ENCODE measurements around the gene TP73. TPM values are rescaled to one million over a fixed set of nuclear protein-coding genes. Genes with fewer than 3 reads are reported as not detected.

The TP73 gene
- polyA plus RNA-seq, 1 donor from 2014 or later: not detected

GRCh38 chr1:3772027-3772714 lies 119.9 kb downstream of the TP73 start:
- no peaks in the 10 kb centered on the region for H3K79me2 ChIP-seq (replicated peaks; ENCODE audit: insufficient read depth, low read length)
- no peak overlapping the region for H2AFZ ChIP-seq (ENCODE audit: low read depth, low read length)
- H3K4me2 ChIP-seq (ENCODE audit: low read length): no peak overlapping the region
- no peaks in the 10 kb centered on the region for H3K9me2 ChIP-seq (ENCODE audit: insufficient read depth, low read length)
- peaks cover 4% of the 10 kb centered on the region for H3K27me3 ChIP-seq (ENCODE audit: insufficient read depth, low read depth, low read length)
- no peaks in the 10 kb centered on the region for H4K20me1 ChIP-seq (ENCODE audit: insufficient read depth)
- no peak overlapping the region for H3K9ac ChIP-seq (ENCODE audit: low read length)
- H3F3A ChIP-seq (ENCODE audit: insufficient read depth, low read length, poor library complexity, severe bottlenecking): no peaks in the 10 kb centered on the region
- H3K36me3 ChIP-seq (ENCODE audit: insufficient read depth, low read length): no peaks in the 10 kb centered on the region
- TF ChIP-seq EZH2 (IDR thresholded peaks at IDR 0.05; ENCODE audit: borderline replicate concordance, insufficient read depth, low read length, poor library complexity, severe bottlenecking) (no peak), TAF1 (IDR thresholded peaks at IDR 0.05; ENCODE audit: low read depth) (no peak), SMC3 (conservative IDR thresholded peaks at IDR 0.05; ENCODE audit: poor library complexity) (no peak), EP300 (conservative IDR thresholded peaks at IDR 0.05; ENCODE audit: poor library complexity, severe bottlenecking) (no peak), POLR2AphosphoS5 (IDR thresholded peaks at IDR 0.05) (no peak), MXI1 (conservative IDR thresholded peaks at IDR 0.05; ENCODE audit: poor library complexity, severe bottlenecking) (no peak), REST (IDR thresholded peaks at IDR 0.05; ENCODE audit: borderline replicate concordance) (no peak), CTCF (IDR thresholded peaks at IDR 0.05; ENCODE audit: poor library complexity, severe bottlenecking) (no peak), RAD21 (conservative IDR thresholded peaks at IDR 0.05) (no peak)
- no peaks in the 10 kb centered on the region for H3K9me3 ChIP-seq (ENCODE audit: low read length)
- H3K4me3 ChIP-seq (ENCODE audit: low read length): peak overlapping the region; percentile 55
- H3K27ac ChIP-seq (ENCODE audit: low read length): no peak overlapping the region

- Histone ChIP-seq H3K9me3 (ENCODE audit: low read length) (no peaks in the 10 kb centered on the region), H3F3A (ENCODE audit: insufficient read depth, low read length, poor library complexity, severe bottlenecking) (no peaks in the 10 kb centered on the region), H3K36me3 (ENCODE audit: insufficient read depth, low read length) (no peaks in the 10 kb centered on the region), H3K9me2 (ENCODE audit: insufficient read depth, low read length) (no peaks in the 10 kb centered on the region), H3K27ac (ENCODE audit: low read length) (no peak within 1 kb of the TSS), H3K4me3 (ENCODE audit: low read length) (peak within 1 kb of the TSS; percentile 55), H3K4me2 (ENCODE audit: low read length) (no peak within 1 kb of the TSS), H2AFZ (ENCODE audit: low read depth, low read length) (no peak within 1 kb of the TSS), H4K20me1 (ENCODE audit: insufficient read depth) (no peaks in the 10 kb centered on the region), H3K9ac (ENCODE audit: low read length) (no peak within 1 kb of the TSS), H3K27me3 (ENCODE audit: insufficient read depth, low read depth, low read length) (peaks cover 4% of the 10 kb centered on the region), H3K79me2 (replicated peaks; ENCODE audit: insufficient read depth, low read length) (no peaks in the 10 kb centered on the region)
- TF ChIP-seq TAF1 (IDR thresholded peaks at IDR 0.05; ENCODE audit: low read depth) (no peak), MXI1 (conservative IDR thresholded peaks at IDR 0.05; ENCODE audit: poor library complexity, severe bottlenecking) (no peak), EZH2 (IDR thresholded peaks at IDR 0.05; ENCODE audit: borderline replicate concordance, insufficient read depth, low read length, poor library complexity, severe bottlenecking) (no peak), EP300 (conservative IDR thresholded peaks at IDR 0.05; ENCODE audit: poor library complexity, severe bottlenecking) (no peak), POLR2AphosphoS5 (IDR thresholded peaks at IDR 0.05) (no peak), RAD21 (conservative IDR thresholded peaks at IDR 0.05) (no peak)
These were observed 120.6 kb downstream of the TP73 start, which contains the start of gene SMIM1 for GRCh38 chr1:3772715-3773571. TSS of gene SMIM1 (plus strand) at chr1:3772749. CDS start at chr1:3775374, 2,625 bp downstream.

Measured in neural cell (in vitro differentiated cells).